ENCODE data around the gene YJEFN3.

The YJEFN3 gene

GRCh38 chr19:19528721-19529490 lies at the start of gene YJEFN3:
YJEFN3 (plus strand) TSS chr19:19528911; CDS start chr19:19528933, 22 bp downstream.
- DNase-seq: peak; percentile 11 to 45

- no peak for DNase-seq
These were observed 48.0 kb upstream of the YJEFN3 start for GRCh38 chr19:19480688-19481087.

GRCh38 chr19:19482809-19483596 lies 45.7 kb upstream of the YJEFN3 start:
- DNase-seq: no peak

GRCh38 chr19:19485161-19485997 lies 43.3 kb upstream of the YJEFN3 start:
- no peak for DNase-seq

- DNase-seq: no peak
These were observed 42.8 kb upstream of the YJEFN3 start for GRCh38 chr19:19485998-19486290.

- DNase-seq: no peak
These were observed 42.2 kb upstream of the YJEFN3 start for GRCh38 chr19:19486343-19487076.

GRCh38 chr19:19487077-19487949 lies 41.4 kb upstream of the YJEFN3 start:
- DNase-seq: no peak

GRCh38 chr19:19487950-19488874 lies 40.5 kb upstream of the YJEFN3 start:
- DNase-seq: no peak

GRCh38 chr19:19488875-19489690 lies 39.6 kb upstream of the YJEFN3 start:
- DNase-seq: no peak

GRCh38 chr19:19489804-19490204 lies 38.9 kb upstream of the YJEFN3 start:
- no peak for DNase-seq

- DNase-seq: peak; percentile 23 to 49
These were observed 38.3 kb upstream of the YJEFN3 start for GRCh38 chr19:19490214-19490968.

GRCh38 chr19:19491321-19492025 lies 37.2 kb upstream of the YJEFN3 start:
- DNase-seq: no peak

- no peak for DNase-seq
These were observed 36.6 kb upstream of the YJEFN3 start for GRCh38 chr19:19492026-19492610.

- no peak for DNase-seq
These were observed 34.7 kb upstream of the YJEFN3 start for GRCh38 chr19:19493841-19494546.

GRCh38 chr19:19495614-19496603 lies 32.8 kb upstream of the YJEFN3 start:
- DNase-seq: no peak

Measured in cerebellar nuclear complex (tissue), 1 donor.